A549 (cell line): ENCODE measurements around the gene PBXIP1.

Source experiments
- CEBPB ChIP-seq, 2 experiments: fragments of >200 bp in 1 of 2; sonication (Bioruptor Twin) in 1 of 2; formaldehyde crosslinking in 1 of 2; IDR thresholded peaks; 2 replicates each; pipeline ENCODE4 v1.6.1; 2012 to 2016
- CTCF ChIP-seq: fragments of >200 bp; sonication (Bioruptor Twin); formaldehyde crosslinking; IDR thresholded peaks from 3 replicates; pipeline ENCODE4 v1.5.1; 2016
- EP300 ChIP-seq, 2 experiments: fragments of >200 bp; sonication (Bioruptor Twin); formaldehyde crosslinking; IDR thresholded peaks; 2 replicates in 1 of 2; 3 replicates in 1 of 2; pipeline ENCODE4 v1.6.1; 2016 to 2017
- ESRRA ChIP-seq: fragments of 150-350 bp; IDR thresholded peaks from 2 replicates; pipeline ENCODE4 v1.6.1; 2014; ENCODE audit warnings: mild to moderate bottlenecking, low read length, borderline replicate concordance
- HMGXB4 ChIP-seq: fragments of 250-450 bp; sonication (Bioruptor Pico); IDR thresholded peaks from 2 replicates; pipeline ENCODE4 v1.5.0; 2021; ENCODE audit warnings: mild to moderate bottlenecking, moderate library complexity, borderline replicate concordance
- KDM5A ChIP-seq: fragments of 200-600 bp; sonication (generic); IDR thresholded peaks from 2 replicates; pipeline ENCODE4 v1.6.1; 2016; ENCODE audit warnings: antibody characterized with exemption, mild to moderate bottlenecking
- MAX ChIP-seq: IDR thresholded peaks from 2 replicates; pipeline ENCODE4 v1.6.1; 2012
- PBX3 ChIP-seq: IDR thresholded peaks from 2 replicates; pipeline ENCODE4 v1.6.1; 2012
- POLR2AphosphoS2 ChIP-seq: conservative IDR thresholded peaks from 2 replicates; pipeline ENCODE4 v1.6.1; 2012; ENCODE audit warnings: low read length, improper control_type of control experiment, inconsistent platforms
- REST ChIP-seq: fragments of 200-600 bp; sonication (generic); IDR thresholded peaks from 2 replicates; pipeline ENCODE4 v1.6.1; 2016; ENCODE audit warnings: antibody characterized with exemption, mild to moderate bottlenecking, moderate library complexity

GRCh38 chr1:154992721-154993571 lies 37.0 kb upstream of the PBXIP1 start:
- TF ChIP-seq ESRRA (no peak), CTCF (peak; percentile 29), REST (no peak), KDM5A (no peak), POLR2AphosphoS2 (no peak), HMGXB4 (no peak), CEBPB (IDR thresholded peaks at IDR 0.05) (no peak), EP300 (IDR thresholded peaks at IDR 0.05) (no peak), MAX (no peak), PBX3 (no peak)
